Liver (tissue), 9 donors: ENCODE results near the gene TRUB1. TPM values are rescaled to one million over a fixed set of nuclear protein-coding genes. Genes with fewer than 3 reads are reported as not detected.

Experiments used
- DNase-seq: peaks from one replicate; pipeline ENCODE4 v3.0.0-alpha.2; 2017; ENCODE audit warnings: low spot score
- H3K27ac ChIP-seq, 2 donors: one replicate each; pipeline ENCODE4 v1.7.0; 2013; ENCODE audit warnings: inconsistent platforms in 2 of 2, low read length in 2 of 2, control low read depth in 1 of 2, low read depth in 1 of 2, mild to moderate bottlenecking in 1 of 2
- H3K27me3 ChIP-seq, 4 donors: one replicate each; pipeline versions ENCODE4 v1.6.1 to v1.7.0; 2013; ENCODE audit warnings: low read length in 3 of 4, inconsistent platforms in 1 of 4, mild to moderate bottlenecking in 1 of 4, moderate library complexity in 1 of 4; ENCODE audit not compliant: control insufficient read depth in 4 of 4, insufficient read depth in 4 of 4
- H3K36me3 ChIP-seq, 4 donors: one replicate each; pipeline versions ENCODE4 v1.6.1 to v1.7.0; 2013; ENCODE audit warnings: low read length in 3 of 4, mild to moderate bottlenecking in 3 of 4, low read depth in 1 of 4, moderate library complexity in 1 of 4; ENCODE audit not compliant: control insufficient read depth in 4 of 4, insufficient read depth in 3 of 4
- H3K4me1 ChIP-seq, 4 donors: one replicate each; pipeline versions ENCODE4 v1.6.1 to v1.7.0; 2013; ENCODE audit warnings: low read length in 3 of 4, mild to moderate bottlenecking in 3 of 4, moderate library complexity in 1 of 4; ENCODE audit not compliant: control insufficient read depth in 4 of 4, insufficient read depth in 4 of 4
- H3K4me3 ChIP-seq, 3 donors: one replicate each; pipeline versions ENCODE4 v1.6.1 to v1.7.0; 2013; ENCODE audit warnings: low read length in 3 of 3, control low read depth in 1 of 3, low read depth in 1 of 3, mild to moderate bottlenecking in 1 of 3
- H3K9ac ChIP-seq, 2 donors: one replicate each; pipeline ENCODE4 v1.7.0; 2013; ENCODE audit warnings: low read length in 2 of 2, mild to moderate bottlenecking in 2 of 2, moderate library complexity in 2 of 2, control low read depth in 1 of 2, low read depth in 1 of 2
- H3K9me3 ChIP-seq, 4 donors: one replicate each; pipeline versions ENCODE4 v1.6.1 to v1.7.0; 2013; ENCODE audit warnings: low read length in 3 of 4; ENCODE audit not compliant: control insufficient read depth in 4 of 4
- CTCF ChIP-seq: fragments of 150-350 bp; IDR thresholded peaks from 2 replicates; pipeline ENCODE4 v1.5.1; 2017; ENCODE audit warnings: improper control_type of control experiment, low read depth, low read length; ENCODE audit not compliant: missing input control
- FOXA2 ChIP-seq: IDR thresholded peaks from 2 replicates; pipeline ENCODE4 v1.6.1; 2016; ENCODE audit warnings: antibody characterized with exemption
- GABPA ChIP-seq, 2 donors: IDR thresholded peaks in 1 of 2; conservative IDR thresholded peaks in 1 of 2; 2 replicates each; pipeline ENCODE4 v1.6.1; 2016; ENCODE audit warnings: antibody characterized with exemption in 2 of 2, mild to moderate bottlenecking in 1 of 2, moderate library complexity in 1 of 2
- HNF4A ChIP-seq, 2 donors: conservative IDR thresholded peaks; 2 replicates each; pipeline ENCODE4 v1.6.1; 2016; ENCODE audit warnings: antibody characterized with exemption in 2 of 2, mild to moderate bottlenecking in 2 of 2
- JUND ChIP-seq, 2 donors: IDR thresholded peaks; 2 replicates each; pipeline ENCODE4 v1.6.1; 2016; ENCODE audit warnings: antibody characterized with exemption in 2 of 2
- RAD21 ChIP-seq, 2 donors: IDR thresholded peaks; 2 replicates each; pipeline ENCODE4 v1.6.1; 2016; ENCODE audit warnings: antibody characterized with exemption in 2 of 2, mild to moderate bottlenecking in 2 of 2
- RXRA ChIP-seq, 2 donors: IDR thresholded peaks; 2 replicates each; pipeline ENCODE4 v1.6.1; 2017 to 2018; ENCODE audit warnings: antibody characterized with exemption in 2 of 2, mild to moderate bottlenecking in 1 of 2
- TAF1 ChIP-seq: conservative IDR thresholded peaks from 2 replicates; pipeline ENCODE4 v1.6.1; 2016; ENCODE audit warnings: antibody characterized with exemption, mild to moderate bottlenecking
- YY1 ChIP-seq: IDR thresholded peaks from 2 replicates; pipeline ENCODE4 v1.6.1; 2016; ENCODE audit warnings: antibody characterized with exemption, mild to moderate bottlenecking
- ZBTB33 ChIP-seq: IDR thresholded peaks from 2 replicates; pipeline ENCODE4 v1.6.1; 2016; ENCODE audit warnings: antibody characterized with exemption
- WGBS: extraction: QIAGEN DNeasy Blood & Tissue Kit; methylation state at CpG from one replicate; pipeline ENCODE4 v1.1.7; 2013; 5-methylcytosine and 5-hydroxymethylcytosine counted together
- polyA plus RNA-seq, 2 donors: library from polyadenylated mRNA; stranded (reverse) in 1 of 2; unstranded in 1 of 2; fragments of 200-250 nt in 1 of 2; fragments of >200 nt in 1 of 2; fragmentation: Nextera tagmentation in 1 of 2; extraction: Ambion mirVana in 1 of 2; gene quantifications; one replicate each; pipeline versions ENCODE4 v1.2.1 to v1.2.3, GENCODE V29; 2013 to 2015
- total RNA-seq, 2 donors: library from RNA; depleted of rRNA; stranded (reverse); fragments of >200 nt; gene quantifications; one replicate each; pipeline ENCODE4 v1.2.3, GENCODE V29; 2014
- TF ChIP-seq, protein P1 (sequence below): IDR thresholded peaks from 2 replicates; pipeline ENCODE4 v1.6.1; 2016; ENCODE audit warnings: antibody characterized with exemption
- TF ChIP-seq, protein P2 (sequence below): IDR thresholded peaks from 2 replicates; pipeline ENCODE4 v1.6.1; 2016; ENCODE audit warnings: antibody characterized with exemption, mild to moderate bottlenecking
- donor health status: healthy.
- donor health status: healthy.
- donor health status: healthy.
- donor health status: healthy.
- donor health status: healthy.

The TRUB1 gene
- total and polyA plus RNA-seq, 4 donors, result 6.1 to 14.1 (median 8.3) TPM

GRCh38 chr10:114990991-114991390 lies 53.0 kb downstream of the TRUB1 start:
- DNase-seq, result no peak
- 81% methylated on average over 4 of the region's 4 CpGs for WGBS
- TF ChIP-seq, protein P1, sequence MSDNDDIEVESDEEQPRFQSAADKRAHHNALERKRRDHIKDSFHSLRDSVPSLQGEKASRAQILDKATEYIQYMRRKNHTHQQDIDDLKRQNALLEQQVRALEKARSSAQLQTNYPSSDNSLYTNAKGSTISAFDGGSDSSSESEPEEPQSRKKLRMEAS, result no peak
- TF ChIP-seq ZBTB33 (no peak), TAF1 (no peak), FOXA2 (no peak), JUND (IDR thresholded peaks at IDR 0.05) (no peak), YY1 (no peak), GABPA (IDR thresholded peaks at IDR 0.05 in 1 of 2, conservative IDR thresholded peaks at IDR 0.05 in 1 of 2) (no peak), HNF4A (conservative IDR thresholded peaks at IDR 0.05) (no peak), CTCF (no peak), RAD21 (IDR thresholded peaks at IDR 0.05) (no peak), RXRA (IDR thresholded peaks at IDR 0.05) (no peak)
- TF ChIP-seq, protein P2, sequence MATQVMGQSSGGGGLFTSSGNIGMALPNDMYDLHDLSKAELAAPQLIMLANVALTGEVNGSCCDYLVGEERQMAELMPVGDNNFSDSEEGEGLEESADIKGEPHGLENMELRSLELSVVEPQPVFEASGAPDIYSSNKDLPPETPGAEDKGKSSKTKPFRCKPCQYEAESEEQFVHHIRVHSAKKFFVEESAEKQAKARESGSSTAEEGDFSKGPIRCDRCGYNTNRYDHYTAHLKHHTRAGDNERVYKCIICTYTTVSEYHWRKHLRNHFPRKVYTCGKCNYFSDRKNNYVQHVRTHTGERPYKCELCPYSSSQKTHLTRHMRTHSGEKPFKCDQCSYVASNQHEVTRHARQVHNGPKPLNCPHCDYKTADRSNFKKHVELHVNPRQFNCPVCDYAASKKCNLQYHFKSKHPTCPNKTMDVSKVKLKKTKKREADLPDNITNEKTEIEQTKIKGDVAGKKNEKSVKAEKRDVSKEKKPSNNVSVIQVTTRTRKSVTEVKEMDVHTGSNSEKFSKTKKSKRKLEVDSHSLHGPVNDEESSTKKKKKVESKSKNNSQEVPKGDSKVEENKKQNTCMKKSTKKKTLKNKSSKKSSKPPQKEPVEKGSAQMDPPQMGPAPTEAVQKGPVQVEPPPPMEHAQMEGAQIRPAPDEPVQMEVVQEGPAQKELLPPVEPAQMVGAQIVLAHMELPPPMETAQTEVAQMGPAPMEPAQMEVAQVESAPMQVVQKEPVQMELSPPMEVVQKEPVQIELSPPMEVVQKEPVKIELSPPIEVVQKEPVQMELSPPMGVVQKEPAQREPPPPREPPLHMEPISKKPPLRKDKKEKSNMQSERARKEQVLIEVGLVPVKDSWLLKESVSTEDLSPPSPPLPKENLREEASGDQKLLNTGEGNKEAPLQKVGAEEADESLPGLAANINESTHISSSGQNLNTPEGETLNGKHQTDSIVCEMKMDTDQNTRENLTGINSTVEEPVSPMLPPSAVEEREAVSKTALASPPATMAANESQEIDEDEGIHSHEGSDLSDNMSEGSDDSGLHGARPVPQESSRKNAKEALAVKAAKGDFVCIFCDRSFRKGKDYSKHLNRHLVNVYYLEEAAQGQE, result no peak
- Histone ChIP-seq H3K9me3 (no peaks in the 10 kb centered on the region), H3K27me3 (no peaks in the 10 kb centered on the region), H3K9ac (no peak overlapping the region), H3K4me1 (no peaks in the 10 kb centered on the region), H3K4me3 (no peak overlapping the region), H3K27ac (no peak overlapping the region), H3K36me3 (peaks cover 0 to 3% (median 0%) of the 10 kb centered on the region in 4 donors)

DNA sequence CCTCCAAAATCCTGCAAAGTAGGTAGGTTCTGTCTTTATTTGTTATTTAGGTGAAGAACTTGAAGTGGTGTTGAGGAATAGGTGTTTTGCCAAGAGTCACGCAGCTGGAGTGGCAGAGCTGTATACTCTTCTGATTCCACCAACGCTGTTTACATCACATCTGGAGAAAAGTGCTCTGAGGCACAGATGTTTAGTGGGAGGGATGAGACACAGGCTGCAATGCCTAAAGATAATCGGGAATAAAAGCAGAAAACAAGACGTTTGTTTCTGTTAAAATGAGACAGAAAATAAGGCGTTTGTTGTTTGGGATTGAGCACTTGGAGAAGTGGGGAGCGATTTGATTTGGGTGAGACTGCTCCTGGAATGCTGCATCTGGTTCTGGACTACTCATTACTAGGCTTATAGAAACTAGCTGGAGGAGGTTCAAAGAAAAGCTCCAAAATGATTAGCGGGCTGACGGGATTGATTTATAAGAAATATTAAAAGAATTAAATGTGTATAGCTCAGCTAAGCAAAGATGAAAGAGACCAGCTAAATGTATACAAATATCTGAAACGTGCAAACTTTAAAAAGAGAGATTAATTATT lies 54.3 kb downstream of the TRUB1 start:
- WGBS, result 89% methylated on average over 9 of the region's 9 CpGs
- peaks cover 0 to 3% (median 0%) of the 10 kb centered on the region in 4 donors for H3K36me3 ChIP-seq
- H3K4me1 ChIP-seq, result no peaks in the 10 kb centered on the region
- H3K27me3 ChIP-seq, result no peaks in the 10 kb centered on the region
- no peak overlapping the region for H3K4me3 ChIP-seq
- no peak overlapping the region for H3K27ac ChIP-seq
- TF ChIP-seq GABPA (IDR thresholded peaks at IDR 0.05 in 1 of 2, conservative IDR thresholded peaks at IDR 0.05 in 1 of 2), result no peak
- no peak for TF ChIP-seq CTCF
- no peak for TF ChIP-seq ZBTB33
- TF ChIP-seq HNF4A (conservative IDR thresholded peaks at IDR 0.05), result no peak
- TF ChIP-seq, protein P2, result no peak
- H3K9me3 ChIP-seq, result no peaks in the 10 kb centered on the region
- no peak overlapping the region for H3K9ac ChIP-seq
- DNase-seq, result no peak
